ENCODE results near the gene SERTAD4.

GRCh38 chr1:210207597-210208450, 24.8 kb upstream of the SERTAD4 start:
- TF ChIP-seq CTCF (IDR thresholded peaks at IDR 0.05; ENCODE audit: low read depth, low read length, missing input control) (no peak), JUND (IDR thresholded peaks at IDR 0.05) (no peak), RAD21 (IDR thresholded peaks at IDR 0.05) (no peak), REST (IDR thresholded peaks at IDR 0.05) (no peak)
